Activated CD4-positive, alpha-beta T cell treated with anti-CD3 and anti-CD28 coated beads, Interleukin-2, amount 10 ng/mL, durations not matched to agents 24 days and 14 days (primary cell): ENCODE measurements around the gene ARHGAP12. TPM values are rescaled to one million over a fixed set of nuclear protein-coding genes. Genes with fewer than 3 reads are reported as not detected.

ENCODE experiments used
- DNase-seq: peaks from one replicate; pipeline ENCODE4 v3.0.0; 2022
- H3K27ac Mint-ChIP-seq: one replicate; pipeline ENCODE4 v1.8.0; 2022; ENCODE audit warnings: mild to moderate bottlenecking, mixed read lengths
- H3K27me3 Mint-ChIP-seq: one replicate; pipeline ENCODE4 v1.8.0; 2022; ENCODE audit warnings: mixed read lengths
- H3K36me3 Mint-ChIP-seq: one replicate; pipeline ENCODE4 v1.8.0; 2022; ENCODE audit warnings: low read depth, mild to moderate bottlenecking, mixed read lengths
- H3K4me1 Mint-ChIP-seq: one replicate; pipeline ENCODE4 v1.8.0; 2021; ENCODE audit warnings: mixed read lengths
- H3K4me3 Mint-ChIP-seq: one replicate; pipeline ENCODE4 v1.8.0; 2022; ENCODE audit warnings: mild to moderate bottlenecking, moderate library complexity, mixed read lengths
- H3K9me3 Mint-ChIP-seq: one replicate; pipeline ENCODE4 v1.8.0; 2021; ENCODE audit warnings: mixed read lengths
- intact Hi-C: fragments of 100-400 bp; cut with micrococcal nuclease; formaldehyde crosslinking; loops from one replicate; pipeline ENCODE4 v1.15.1; 2023
- total RNA-seq: library from RNA; stranded (reverse); gene quantifications from 2 replicates; pipeline ENCODE4 v1.2.3, GENCODE V29; 2022

Gene ARHGAP12
- total RNA-seq, 1 donor from 2014 or later, result 3.7 TPM

DNA sequence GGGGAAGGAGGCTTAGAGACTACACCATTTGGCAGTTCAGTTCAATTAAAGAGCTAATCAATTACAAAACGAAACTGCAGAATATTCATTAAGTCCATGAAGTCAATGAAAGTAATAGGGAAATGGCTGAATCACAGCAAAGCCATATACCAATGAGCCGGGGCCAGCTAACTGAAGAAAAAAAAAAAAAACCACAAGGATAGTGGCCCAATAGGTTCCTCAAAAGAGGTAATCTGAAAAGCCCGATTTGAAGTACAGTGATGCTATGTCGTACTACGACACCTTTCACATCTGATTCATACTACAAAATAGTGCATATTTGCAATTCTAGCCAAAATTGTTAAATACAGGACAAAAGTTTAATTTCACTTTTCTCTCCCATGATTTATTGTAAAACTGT lies 2.5 kb downstream of the ARHGAP12 start:
- peaks cover 6% of the 10 kb centered on the region for H3K27me3 Mint-ChIP-seq
- no peak overlapping the region for H3K4me3 Mint-ChIP-seq
- intact Hi-C loops, result loop anchor here (5.0 to 10.0 kb wide), 5 partner anchors 81 to 1221 kb away; partner anchors contain the start of gene EPC1
- H3K9me3 Mint-ChIP-seq, result no peaks in the 10 kb centered on the region
- peaks cover 3% of the 10 kb centered on the region for H3K36me3 Mint-ChIP-seq
- peaks cover 41% of the 10 kb centered on the region for H3K4me1 Mint-ChIP-seq
- DNase-seq, result no peak
- no peak overlapping the region for H3K27ac Mint-ChIP-seq

DNA sequence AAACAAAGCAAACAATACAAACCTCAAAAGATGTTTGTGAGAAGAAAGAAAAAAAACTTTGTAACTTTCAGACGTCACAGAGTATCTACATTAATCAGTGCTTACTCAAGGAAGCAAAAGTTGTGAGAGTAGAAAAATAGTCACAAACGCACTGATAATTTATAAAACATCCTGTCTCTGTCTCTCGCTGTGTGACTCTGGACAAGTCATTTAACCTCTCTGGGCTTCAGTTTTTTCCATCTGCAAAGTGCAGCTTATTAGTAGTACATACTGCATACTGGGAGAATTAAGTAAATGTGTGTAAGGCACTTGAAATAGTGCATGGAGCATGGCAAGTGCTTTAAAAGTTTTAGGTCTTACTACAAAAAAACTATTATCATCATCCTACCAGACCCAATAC lies 3.8 kb downstream of the ARHGAP12 start:
- peaks cover 39% of the 10 kb centered on the region for H3K4me1 Mint-ChIP-seq
- H3K4me3 Mint-ChIP-seq, result no peak overlapping the region
- H3K36me3 Mint-ChIP-seq, result peaks cover 5% of the 10 kb centered on the region
- no peak overlapping the region for H3K27ac Mint-ChIP-seq
- no peaks in the 10 kb centered on the region for H3K9me3 Mint-ChIP-seq
- peaks cover 2% of the 10 kb centered on the region for H3K27me3 Mint-ChIP-seq
- intact Hi-C loops, result loop anchor here (5.0 to 10.0 kb wide), 6 partner anchors 48 to 1220 kb away; partner anchors contain the start of gene EPC1
- DNase-seq, result no peak

DNA sequence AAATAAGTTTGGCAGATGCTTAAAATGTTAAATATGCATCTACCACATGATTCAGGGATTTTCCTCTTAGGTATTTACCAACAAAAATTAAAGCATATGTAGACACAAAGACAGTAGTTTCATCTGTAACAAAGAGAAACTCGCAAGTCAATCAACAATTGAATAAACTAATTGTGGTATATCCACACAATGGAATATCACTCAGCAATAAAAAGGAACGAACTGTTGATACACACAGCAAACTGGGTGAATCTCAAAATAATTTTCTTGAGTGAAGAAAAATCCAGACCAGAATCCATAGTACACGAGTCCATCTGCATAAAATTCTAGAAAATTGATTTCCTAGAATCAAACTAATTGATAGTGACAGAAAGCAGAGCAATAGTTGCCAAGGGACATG lies 5.2 kb downstream of the ARHGAP12 start:
- intact Hi-C loops, result loop anchor here (5.0 to 10.0 kb wide), 4 partner anchors 46 to 1219 kb away; partner anchors contain the start of gene EPC1
- peaks cover 40% of the 10 kb centered on the region for H3K4me1 Mint-ChIP-seq
- peaks cover 5% of the 10 kb centered on the region for H3K36me3 Mint-ChIP-seq
- H3K27ac Mint-ChIP-seq, result no peak overlapping the region
- no peak for DNase-seq
- peaks cover 2% of the 10 kb centered on the region for H3K27me3 Mint-ChIP-seq
- no peak overlapping the region for H3K4me3 Mint-ChIP-seq
- H3K9me3 Mint-ChIP-seq, result no peaks in the 10 kb centered on the region

DNA sequence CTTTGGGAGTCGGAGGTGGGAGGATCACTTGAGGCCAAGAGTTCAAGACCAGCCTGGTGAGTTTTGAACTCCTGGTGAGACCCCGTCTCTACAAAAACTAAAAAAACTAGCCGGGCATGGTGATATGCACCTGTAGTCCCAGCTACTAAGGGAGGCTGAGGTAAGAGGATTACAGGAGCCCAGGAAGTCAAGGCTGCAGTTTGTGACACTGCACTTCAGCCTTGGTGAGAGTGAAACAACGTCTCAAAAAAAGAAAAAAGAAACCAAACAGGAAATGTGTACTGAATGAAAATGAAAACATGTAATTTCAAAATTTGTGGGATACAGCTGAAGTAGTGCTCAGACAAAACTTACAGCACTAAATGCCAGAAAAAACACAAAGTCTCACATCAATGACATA lies 7.6 kb downstream of the ARHGAP12 start:
- Mint-ChIP-seq H3K9me3 (no peaks in the 10 kb centered on the region), H3K27ac (peak overlapping the region; percentile 75), H3K4me3 (peak overlapping the region; percentile 72), H3K27me3 (peaks cover 2% of the 10 kb centered on the region), H3K36me3 (peaks cover 6% of the 10 kb centered on the region), H3K4me1 (peaks cover 30% of the 10 kb centered on the region)
- intact Hi-C loops, result loop anchor here (1.0 to 10.0 kb wide), 5 partner anchors 8 to 1216 kb away; partner anchors contain the start of gene EPC1
- DNase-seq, result peak; percentile 71

DNA sequence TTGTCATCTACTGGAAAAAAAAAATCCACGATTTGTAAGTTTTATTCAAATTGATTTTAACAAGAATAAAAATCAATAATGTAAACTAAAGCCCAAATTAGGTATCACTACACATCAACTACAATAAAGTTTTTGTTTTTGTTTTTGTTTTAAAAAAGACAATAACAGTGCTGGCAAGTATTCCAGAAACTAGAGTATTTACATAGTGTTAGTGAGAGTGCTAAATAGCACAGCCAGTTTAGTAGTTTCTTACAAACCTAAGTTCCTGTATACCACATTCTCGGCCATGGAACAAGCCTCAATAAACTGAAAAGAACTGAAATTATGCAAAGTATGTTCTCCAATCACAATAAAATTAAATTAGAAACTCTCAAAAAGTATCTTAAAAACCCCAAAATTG lies 8.1 kb downstream of the ARHGAP12 start:
- Mint-ChIP-seq H3K4me3 (no peak overlapping the region), H3K4me1 (peaks cover 31% of the 10 kb centered on the region), H3K27me3 (peaks cover 2% of the 10 kb centered on the region), H3K36me3 (peaks cover 8% of the 10 kb centered on the region), H3K27ac (peak overlapping the region; percentile 75), H3K9me3 (no peaks in the 10 kb centered on the region)
- no peak for DNase-seq
- intact Hi-C loops, result loop anchor here (5.0 to 10.0 kb wide), 4 partner anchors 43 to 1216 kb away; partner anchors contain the start of gene EPC1

- Mint-ChIP-seq H3K4me3 (peak overlapping the region; percentile 15), H3K4me1 (peaks cover 21% of the 10 kb centered on the region), H3K9me3 (no peaks in the 10 kb centered on the region), H3K36me3 (peaks cover 8% of the 10 kb centered on the region), H3K27me3 (no peaks in the 10 kb centered on the region), H3K27ac (no peak overlapping the region)
- intact Hi-C loops, result no loop called here
- no peak for DNase-seq
Measured at GRCh38 chr10:31918671-31919409, 9.8 kb downstream of the ARHGAP12 start.

DNA sequence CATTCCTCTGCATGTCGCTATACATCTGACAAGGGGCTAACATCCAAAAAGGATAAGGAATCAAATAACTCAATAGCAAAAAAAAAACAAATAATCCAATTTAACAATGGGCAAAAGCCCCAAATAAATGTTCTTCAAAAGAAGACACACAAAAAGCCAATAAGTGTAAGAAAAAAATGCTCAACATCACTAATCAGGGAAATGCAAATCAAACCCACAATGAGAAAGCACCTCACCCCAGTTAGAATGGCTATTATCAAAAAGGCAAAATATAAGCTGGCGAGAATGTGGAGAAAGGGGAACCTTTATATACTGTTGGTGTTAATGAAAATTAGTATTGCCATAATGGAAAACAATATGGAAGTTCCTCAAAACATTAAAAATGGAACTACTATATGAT lies 14.3 kb downstream of the ARHGAP12 start:
- no peak for DNase-seq
- intact Hi-C loops, result no loop called here
- Mint-ChIP-seq H3K36me3 (peaks cover 3% of the 10 kb centered on the region), H3K9me3 (no peaks in the 10 kb centered on the region), H3K27me3 (no peaks in the 10 kb centered on the region), H3K4me1 (peaks cover 22% of the 10 kb centered on the region), H3K4me3 (no peak overlapping the region), H3K27ac (no peak overlapping the region)

DNA sequence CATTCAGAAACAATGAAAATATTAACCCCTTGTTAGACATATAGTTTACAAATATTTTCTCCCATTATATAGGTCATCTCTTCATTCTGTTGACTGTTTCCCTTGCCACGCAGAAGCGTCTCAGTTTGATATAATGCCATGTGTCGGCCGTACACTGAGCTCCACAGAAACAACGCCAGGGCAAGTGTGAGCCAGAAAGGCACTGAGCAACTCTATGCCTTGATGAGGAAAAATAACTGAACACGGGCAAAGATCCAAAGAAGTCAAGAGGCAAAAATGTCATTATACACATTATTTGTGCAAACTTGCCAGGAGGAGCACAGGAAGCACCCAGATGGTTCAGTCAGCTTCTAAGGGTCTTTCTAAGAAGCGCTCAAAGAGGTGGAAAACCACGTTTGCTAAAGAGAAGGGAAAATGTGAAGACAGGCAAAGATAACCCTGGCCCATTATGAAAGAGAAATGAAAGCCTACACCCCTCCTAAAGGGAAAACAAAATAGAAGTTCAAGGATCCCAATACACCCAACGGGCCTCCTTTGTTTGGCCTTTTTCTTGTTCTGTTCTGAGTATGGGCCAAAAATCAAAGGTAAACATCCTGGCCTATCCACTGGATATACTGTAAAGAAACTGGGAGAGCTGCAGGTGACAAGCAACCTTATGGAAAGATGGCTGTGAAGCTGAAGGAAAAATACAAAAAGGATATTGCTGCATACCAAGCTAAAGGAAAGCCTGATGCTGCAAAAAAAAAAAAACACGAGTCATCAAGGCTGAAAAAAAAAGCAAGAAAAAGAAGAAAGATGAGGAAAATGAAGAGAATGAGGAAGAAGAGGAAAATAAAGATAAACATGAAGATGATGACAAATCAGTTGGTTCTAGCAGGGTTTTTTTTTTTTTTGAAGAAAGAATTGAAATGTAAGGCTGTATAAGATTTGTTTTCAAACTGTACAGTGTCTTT lies 15.5 kb downstream of the ARHGAP12 start:
- no peaks in the 10 kb centered on the region for H3K27me3 Mint-ChIP-seq
- no peak overlapping the region for H3K27ac Mint-ChIP-seq

DNA sequence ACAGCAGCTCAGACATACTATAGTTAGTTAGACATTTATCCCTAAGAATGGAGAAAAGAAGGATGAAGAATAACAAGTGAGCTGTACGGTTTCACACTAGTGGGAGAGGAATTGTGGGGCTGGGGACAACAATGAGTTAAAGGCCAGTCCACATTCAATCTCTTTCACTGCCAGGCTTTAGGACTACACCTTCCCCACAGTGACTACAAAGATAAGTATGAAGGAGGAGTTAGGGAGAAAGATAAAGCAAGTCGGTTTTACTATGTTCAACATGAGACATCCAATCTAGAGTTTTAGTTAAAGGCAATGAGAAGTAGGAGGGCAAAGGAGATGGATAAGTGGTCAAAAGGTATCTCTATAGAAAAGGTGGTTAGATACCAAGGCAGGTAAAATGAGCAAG lies 16.3 kb downstream of the ARHGAP12 start:
- DNase-seq, result no peak
- Mint-ChIP-seq H3K4me3 (no peak overlapping the region), H3K27me3 (no peaks in the 10 kb centered on the region), H3K4me1 (peaks cover 14% of the 10 kb centered on the region), H3K9me3 (no peaks in the 10 kb centered on the region), H3K27ac (no peak overlapping the region), H3K36me3 (peaks cover 15% of the 10 kb centered on the region)
- intact Hi-C loops, result no loop called here

More for the DNA sequence above, 15.5 kb downstream of the ARHGAP12 start:
- Mint-ChIP-seq H3K4me3 (no peak overlapping the region), H3K9me3 (no peaks in the 10 kb centered on the region), H3K36me3 (peaks cover 10% of the 10 kb centered on the region), H3K4me1 (peaks cover 14% of the 10 kb centered on the region)
- intact Hi-C loops, result no loop called here
- DNase-seq, result no peak

DNA sequence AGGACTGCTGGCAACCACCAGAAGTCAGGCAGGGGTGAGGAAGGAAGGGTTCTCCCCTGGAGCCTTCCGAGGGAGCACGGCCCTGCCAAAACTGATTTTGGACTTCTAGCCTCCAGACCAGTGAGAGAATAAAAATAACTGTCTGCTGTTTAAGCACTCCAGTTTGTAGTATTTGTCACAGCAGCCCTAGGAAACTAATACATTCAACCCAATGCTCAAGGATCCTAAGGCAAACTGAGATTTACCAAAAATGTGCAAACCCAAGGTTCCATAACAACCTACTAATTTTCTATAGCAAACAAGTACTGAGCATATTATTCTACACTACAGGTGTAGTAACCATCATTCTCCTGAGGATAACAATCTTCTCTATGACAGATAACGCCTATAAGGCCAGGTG lies 18.6 kb downstream of the ARHGAP12 start:
- no peak overlapping the region for H3K27ac Mint-ChIP-seq
- H3K4me3 Mint-ChIP-seq, result no peak overlapping the region
- peaks cover 16% of the 10 kb centered on the region for H3K4me1 Mint-ChIP-seq
- H3K27me3 Mint-ChIP-seq, result no peaks in the 10 kb centered on the region
- H3K36me3 Mint-ChIP-seq, result peaks cover 25% of the 10 kb centered on the region
- no peak for DNase-seq
- no peaks in the 10 kb centered on the region for H3K9me3 Mint-ChIP-seq
- intact Hi-C loops, result no loop called here

- no peak for DNase-seq
- no peak overlapping the region for H3K27ac Mint-ChIP-seq
- no peaks in the 10 kb centered on the region for H3K27me3 Mint-ChIP-seq
- intact Hi-C loops, result no loop called here
- H3K9me3 Mint-ChIP-seq, result no peaks in the 10 kb centered on the region
- no peak overlapping the region for H3K4me3 Mint-ChIP-seq
- peaks cover 25% of the 10 kb centered on the region for H3K36me3 Mint-ChIP-seq
- peaks cover 12% of the 10 kb centered on the region for H3K4me1 Mint-ChIP-seq
Measured at GRCh38 chr10:31908157-31908556, 20.5 kb downstream of the ARHGAP12 start.

- peaks cover 4% of the 10 kb centered on the region for H3K9me3 Mint-ChIP-seq
- H3K36me3 Mint-ChIP-seq, result peaks cover 30% of the 10 kb centered on the region
- H3K27ac Mint-ChIP-seq, result no peak overlapping the region
- DNase-seq, result no peak
- intact Hi-C loops, result no loop called here
- no peak overlapping the region for H3K4me3 Mint-ChIP-seq
- no peaks in the 10 kb centered on the region for H3K27me3 Mint-ChIP-seq
- H3K4me1 Mint-ChIP-seq, result peaks cover 6% of the 10 kb centered on the region
Measured at GRCh38 chr10:31906039-31906438, 22.6 kb downstream of the ARHGAP12 start.

DNA sequence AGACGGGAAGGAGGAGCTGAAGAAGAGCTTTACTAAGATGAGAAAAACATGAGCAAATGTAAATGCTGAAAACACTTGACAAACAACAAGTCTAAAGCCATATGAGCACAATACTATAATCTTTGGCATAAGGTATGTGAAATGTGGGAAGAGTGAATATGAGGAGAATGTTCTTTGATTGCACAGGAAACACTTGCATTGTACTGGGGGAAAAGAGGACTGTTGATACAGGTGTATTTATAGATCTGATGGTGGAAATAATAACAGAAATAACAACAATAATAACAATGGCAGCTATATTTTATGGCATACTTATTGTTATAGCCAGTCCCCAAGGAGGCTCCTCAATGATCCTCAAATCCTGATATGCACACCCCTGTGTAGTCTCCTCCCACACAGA lies 23.0 kb downstream of the ARHGAP12 start:
- no peak overlapping the region for H3K4me3 Mint-ChIP-seq
- H3K27me3 Mint-ChIP-seq, result no peaks in the 10 kb centered on the region
- H3K27ac Mint-ChIP-seq, result no peak overlapping the region
- peaks cover 4% of the 10 kb centered on the region for H3K9me3 Mint-ChIP-seq
- DNase-seq, result no peak
- H3K4me1 Mint-ChIP-seq, result peaks cover 5% of the 10 kb centered on the region
- intact Hi-C loops, result no loop called here
- H3K36me3 Mint-ChIP-seq, result peaks cover 31% of the 10 kb centered on the region

- no peak for DNase-seq
- H3K36me3 Mint-ChIP-seq, result peaks cover 22% of the 10 kb centered on the region
- H3K4me3 Mint-ChIP-seq, result no peak overlapping the region
- H3K9me3 Mint-ChIP-seq, result peaks cover 8% of the 10 kb centered on the region
- no peak overlapping the region for H3K27ac Mint-ChIP-seq
- intact Hi-C loops, result no loop called here
- no peaks in the 10 kb centered on the region for H3K27me3 Mint-ChIP-seq
- peaks cover 4% of the 10 kb centered on the region for H3K4me1 Mint-ChIP-seq
Measured at GRCh38 chr10:31902625-31903024, 26.0 kb downstream of the ARHGAP12 start.
